Measurements from ENCODE around the gene SLC25A42. TPM values are rescaled to one million over a fixed set of nuclear protein-coding genes. Genes with fewer than 3 reads are reported as not detected.

SLC25A42 gene
- total RNA-seq, 2 experiments from 2014 or later: 12.2 to 12.7 TPM

DNA sequence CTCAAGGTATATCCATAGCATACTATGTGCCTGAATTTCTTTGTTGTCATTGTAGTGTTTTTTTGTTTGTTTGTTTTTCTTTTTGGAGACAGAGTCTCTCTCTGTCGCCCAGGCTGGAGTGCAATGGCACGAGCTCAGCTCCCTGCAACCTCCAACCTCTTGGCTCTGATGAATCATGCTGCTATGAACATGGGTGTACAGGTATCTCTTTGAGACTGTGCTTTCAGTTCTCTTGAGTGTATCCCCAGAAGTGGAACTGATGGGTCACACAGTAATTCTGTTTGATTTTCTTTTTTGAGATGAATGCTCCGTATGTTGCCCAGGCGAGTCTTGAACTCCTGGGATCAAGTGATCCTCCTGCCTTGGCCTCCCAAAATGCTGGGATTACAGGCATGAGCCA, 13.7 kb upstream of the SLC25A42 start:
- ChIA-PET CTCF (no interaction called here), POLR2A (no interaction called here)

GRCh38 chr19:19050731-19051130, 13.1 kb upstream of the SLC25A42 start:
- ChIA-PET POLR2A (no interaction called here), CTCF (no interaction called here)

DNA sequence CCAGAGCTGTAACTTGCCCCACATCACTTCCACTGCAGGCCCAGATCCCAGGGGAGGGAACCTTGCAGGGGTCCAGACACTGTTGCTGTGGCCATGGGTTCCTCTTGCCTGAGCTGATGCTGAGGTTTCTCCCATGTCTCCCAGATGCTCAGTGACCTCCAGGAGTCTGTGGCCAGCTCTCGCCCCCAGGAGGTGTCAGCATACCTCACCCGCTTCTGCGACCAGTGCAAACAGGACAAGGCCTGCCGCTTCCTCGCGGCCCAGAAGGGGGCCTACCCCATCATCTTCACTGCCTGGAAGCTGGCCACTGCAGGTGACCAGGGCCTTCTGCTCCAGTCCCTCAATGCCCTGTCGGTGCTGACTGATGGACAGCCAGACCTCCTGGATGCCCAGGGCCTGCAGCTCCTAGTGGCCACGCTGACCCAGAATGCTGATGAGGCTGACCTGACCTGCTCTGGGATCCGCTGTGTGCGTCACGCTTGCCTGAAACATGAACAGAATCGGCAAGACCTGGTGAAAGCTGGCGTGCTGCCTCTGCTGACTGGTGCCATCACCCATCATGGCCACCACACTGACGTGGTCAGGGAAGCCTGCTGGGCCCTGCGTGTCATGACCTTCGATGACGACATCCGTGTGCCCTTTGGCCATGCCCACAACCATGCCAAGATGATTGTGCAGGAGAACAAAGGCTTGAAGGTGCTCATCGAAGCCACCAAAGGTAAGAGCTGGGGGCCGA, 12.1 kb upstream of the SLC25A42 start:
- POLR2A ChIA-PET: interaction anchor here (0.7 kb wide), 1 partner anchor 386 kb away, joined by 4 read pairs; no protein-coding TSS in a partner anchor

DNA sequence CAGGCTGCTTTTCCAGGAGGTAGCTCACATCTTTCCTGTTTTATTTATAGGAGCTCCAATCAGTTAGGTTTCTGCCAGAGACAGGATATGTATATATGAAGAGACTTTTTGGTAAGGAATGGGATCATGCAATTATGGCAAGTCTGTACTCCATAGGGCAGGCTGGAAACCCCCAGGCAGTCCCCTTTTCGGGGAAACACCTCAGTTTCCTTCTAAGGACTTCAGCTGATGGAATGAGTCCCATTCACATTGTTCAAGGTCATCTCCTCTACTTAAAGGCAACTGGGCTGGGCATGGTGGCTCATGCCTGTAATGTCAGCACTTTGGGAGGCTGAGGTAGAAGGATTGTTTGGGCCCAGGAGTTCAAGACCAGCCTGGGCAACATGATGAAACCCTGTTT, 10.9 kb upstream of the SLC25A42 start:
- CTCF ChIA-PET: interaction anchor here (0.5 to 1.0 kb wide), 5 partner anchors 54 to 151 kb away, joined by 3 to 4 read pairs (median 3); no protein-coding TSS in a partner anchor
- POLR2A ChIA-PET: no interaction called here

More for the DNA sequence above, 12.1 kb upstream of the SLC25A42 start:
- CTCF ChIA-PET: interaction anchor here (1.0 kb wide), 1 partner anchor 85 kb away, joined by 4 read pairs; no protein-coding TSS in a partner anchor

- POLR2A ChIA-PET: interaction anchor here (0.6 kb wide), 1 partner anchor 231 kb away, joined by 3 read pairs; no protein-coding TSS in a partner anchor
- CTCF ChIA-PET: interaction anchor here (0.5 to 1.5 kb wide), 2 partner anchors 79 to 93 kb away, joined by 3 to 4 read pairs; no protein-coding TSS in a partner anchor
Observed at GRCh38 chr19:19053508-19054314, 10.1 kb upstream of the SLC25A42 start.

- CTCF ChIA-PET: interaction anchor here (1.5 kb wide), 1 partner anchor 92 kb away, joined by 4 read pairs; no protein-coding TSS in a partner anchor
- POLR2A ChIA-PET: interaction anchor here (0.6 kb wide), 1 partner anchor 230 kb away, joined by 3 read pairs; no protein-coding TSS in a partner anchor
Observed at GRCh38 chr19:19054315-19054938, 9.4 kb upstream of the SLC25A42 start.

DNA sequence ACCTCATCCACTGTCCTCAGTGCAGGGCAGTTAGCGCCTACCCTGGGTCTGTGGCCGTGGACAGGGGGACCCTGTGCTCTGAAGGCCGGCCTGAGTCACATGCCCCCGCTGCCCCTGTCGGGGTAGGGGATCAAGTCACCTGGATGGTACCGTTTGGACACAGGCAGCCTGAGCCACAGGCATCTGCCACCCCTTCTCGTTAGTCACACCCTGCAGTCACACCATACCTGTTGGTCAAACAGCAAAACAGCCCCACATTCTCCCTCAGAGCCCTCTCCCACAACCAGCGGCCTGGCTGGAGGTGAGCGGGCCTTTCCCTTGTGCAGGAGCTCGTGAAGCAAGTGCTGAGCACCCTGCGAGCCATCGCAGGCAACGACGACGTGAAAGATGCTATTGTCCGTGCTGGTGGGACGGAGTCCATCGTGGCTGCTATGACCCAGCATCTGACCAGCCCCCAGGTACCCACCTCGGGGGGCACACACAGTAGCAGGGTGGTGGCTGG, 8.8 kb upstream of the SLC25A42 start:
- ChIA-PET CTCF (interaction anchor here (1.5 kb wide), 1 partner anchor 91 kb away, joined by 4 read pairs; no protein-coding TSS in a partner anchor), POLR2A (no interaction called here)

GRCh38 chr19:19055701-19056100, 8.1 kb upstream of the SLC25A42 start:
- POLR2A ChIA-PET: no interaction called here
- CTCF ChIA-PET: no interaction called here

DNA sequence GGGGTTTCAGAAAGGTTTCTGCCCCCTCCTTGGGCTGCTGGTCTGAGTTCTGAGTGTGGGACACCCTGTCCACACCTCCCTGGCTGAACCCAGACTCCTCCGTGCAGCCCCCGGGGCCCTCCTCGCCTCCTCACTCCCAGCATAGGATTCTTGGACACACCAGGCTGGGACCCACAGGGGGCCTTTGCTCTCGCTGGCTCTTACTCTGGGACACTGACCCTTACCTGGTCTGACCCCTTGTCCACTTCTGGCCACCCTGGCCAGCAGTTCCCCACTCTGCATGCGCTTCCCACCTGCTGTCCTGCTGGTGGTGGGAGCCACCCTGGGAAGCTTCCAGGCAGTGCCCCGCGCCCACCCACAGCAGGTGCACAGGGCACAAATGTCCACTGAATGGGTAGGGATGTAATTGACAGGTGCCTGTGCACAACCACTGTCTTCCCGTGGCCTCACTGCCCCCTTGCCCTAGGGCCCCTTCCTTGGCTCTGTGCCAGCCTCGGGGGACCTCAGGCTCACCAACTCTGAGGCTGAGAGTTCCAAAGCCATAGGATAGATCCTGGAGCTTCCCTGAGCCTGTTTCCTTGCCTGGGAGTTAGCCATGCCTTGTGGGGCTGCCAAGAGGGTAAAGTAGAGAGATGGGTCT, 7.0 kb upstream of the SLC25A42 start:
- ChIA-PET CTCF (interaction anchor here (0.7 kb wide), 1 partner anchor 96 kb away, joined by 3 read pairs; no protein-coding TSS in a partner anchor), POLR2A (no interaction called here)

DNA sequence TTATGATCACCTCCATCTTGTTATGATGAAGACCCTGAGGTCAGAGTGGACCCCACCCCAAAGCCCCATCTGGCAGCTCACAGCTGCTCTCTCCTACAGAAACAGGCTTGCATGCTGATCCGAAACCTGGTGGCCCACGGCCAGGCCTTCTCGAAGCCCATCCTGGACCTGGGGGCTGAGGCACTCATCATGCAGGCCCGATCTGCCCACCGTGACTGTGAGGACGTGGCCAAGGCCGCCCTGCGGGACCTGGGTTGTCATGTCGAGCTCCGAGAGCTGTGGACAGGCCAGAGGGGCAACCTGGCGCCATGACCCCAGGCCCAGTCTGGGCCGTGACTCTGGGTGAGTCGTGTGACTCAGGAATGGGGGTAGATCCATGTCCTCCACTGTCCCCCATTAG, 6.5 kb upstream of the SLC25A42 start:
- POLR2A ChIA-PET: no interaction called here
- CTCF ChIA-PET: interaction anchor here (0.7 kb wide), 1 partner anchor 95 kb away, joined by 3 read pairs; no protein-coding TSS in a partner anchor

DNA sequence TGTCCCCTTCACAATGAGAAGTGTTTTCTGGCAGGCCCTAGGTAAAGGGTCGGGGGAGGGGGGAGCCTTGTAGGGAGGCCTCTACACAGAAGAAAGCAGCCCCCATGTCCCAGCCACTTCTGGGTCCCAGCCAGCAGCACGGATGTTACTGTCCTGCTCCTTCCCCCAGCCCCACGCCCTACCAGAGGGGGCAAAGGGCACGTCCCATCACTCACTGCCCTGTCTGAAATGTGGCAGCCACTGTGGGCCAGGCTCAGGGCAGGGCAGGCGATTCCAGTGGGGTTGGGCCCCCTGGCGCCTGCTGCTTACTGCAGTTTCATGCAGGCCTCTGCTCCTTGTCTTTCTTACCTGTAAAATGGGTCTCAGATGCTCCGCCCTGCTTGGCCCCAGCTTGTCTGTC, 6.1 kb upstream of the SLC25A42 start:
- ChIA-PET POLR2A (no interaction called here), CTCF (interaction anchor here (0.7 kb wide), 1 partner anchor 95 kb away, joined by 3 read pairs; no protein-coding TSS in a partner anchor)

- ChIA-PET POLR2A (no interaction called here), CTCF (no interaction called here)
Observed at GRCh38 chr19:19059018-19059836, 4.6 kb upstream of the SLC25A42 start.

- ChIA-PET POLR2A (no interaction called here), CTCF (no interaction called here)
Observed at GRCh38 chr19:19059837-19060611, 3.8 kb upstream of the SLC25A42 start.

- ChIA-PET CTCF (no interaction called here), POLR2A (no interaction called here)
Observed at GRCh38 chr19:19061506-19061905, 2.3 kb upstream of the SLC25A42 start.

DNA sequence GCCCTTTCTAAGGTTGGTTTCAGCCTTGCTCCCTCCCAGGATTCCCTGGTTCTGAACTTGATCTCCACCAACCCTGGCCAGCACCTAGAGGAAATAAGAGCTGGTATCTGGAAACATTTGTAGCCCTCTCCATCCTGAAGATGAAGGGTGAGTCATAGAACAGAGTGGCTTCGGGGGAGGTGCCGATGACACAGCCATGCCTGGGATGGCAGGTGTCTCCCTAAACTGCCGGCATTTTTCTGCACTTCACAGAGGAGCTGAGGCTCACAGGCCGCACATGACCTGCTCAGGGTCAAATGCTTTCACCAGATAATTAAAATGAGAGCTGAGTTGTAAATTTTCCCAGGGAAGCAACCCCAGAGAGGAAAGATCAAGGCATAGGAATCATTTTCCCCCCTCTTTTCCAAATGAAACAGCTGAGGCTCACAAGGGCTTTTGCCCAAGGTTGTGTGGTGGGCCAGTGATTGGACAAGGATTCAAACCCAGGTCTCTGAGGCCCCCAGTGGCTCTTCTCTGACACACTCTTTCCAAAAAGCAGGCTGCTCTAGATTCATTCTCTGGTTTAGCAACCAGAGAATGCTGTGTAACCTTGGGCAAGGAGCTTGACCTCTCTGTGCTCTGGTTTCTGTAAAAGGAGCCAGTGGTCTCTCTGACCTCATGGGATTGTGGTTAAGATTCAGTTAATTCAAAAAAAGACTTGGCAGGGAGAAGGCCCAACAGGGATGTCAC, 1.2 kb upstream of the SLC25A42 start:
- CTCF ChIA-PET: interaction anchor here (0.8 to 1.6 kb wide), 2 partner anchors 12 to 203 kb away, joined by 3 to 4 read pairs; no protein-coding TSS in a partner anchor
- POLR2A ChIA-PET: no interaction called here

DNA sequence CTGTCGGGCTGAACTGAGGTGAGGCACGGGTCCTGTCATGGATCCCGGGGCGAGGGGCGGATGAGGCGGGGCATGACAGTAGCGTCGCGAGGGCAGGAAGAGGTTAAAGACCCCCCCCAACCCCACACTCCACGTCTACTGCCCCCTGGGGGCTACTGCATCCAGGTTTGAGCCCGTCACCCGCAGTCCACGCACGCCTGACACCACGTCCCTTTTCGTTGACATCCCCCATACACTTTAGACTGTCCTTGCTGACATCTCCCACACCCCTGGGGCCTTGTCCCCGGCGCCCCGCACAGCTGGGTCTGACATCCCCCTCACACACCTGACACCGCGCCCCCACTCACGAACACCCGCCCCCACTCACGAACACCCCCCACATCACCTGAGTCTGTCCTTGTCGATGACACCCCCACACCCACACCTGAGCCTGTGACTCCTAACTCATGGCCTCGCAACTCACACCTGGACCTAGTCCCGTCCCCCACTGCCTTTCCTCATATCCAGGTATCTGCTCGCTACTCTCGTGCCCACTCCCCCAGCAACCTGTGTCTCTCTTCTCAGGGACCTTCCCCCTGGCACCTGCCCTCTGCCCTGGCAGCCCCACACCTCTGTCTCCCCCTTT, 416 bp downstream of the SLC25A42 start:
- CTCF ChIA-PET: interaction anchor here (0.7 to 1.6 kb wide), 4 partner anchors 11 to 945 kb away, joined by 3 to 5 read pairs (median 4); no protein-coding TSS in a partner anchor
- POLR2A ChIA-PET: no interaction called here
